Right kidney (tissue), 9 donors: Measurements from ENCODE around the gene SLC22A13.
"Not testable (repeated sequence)": the region's sequence is repeated elsewhere in the genome, so short reads cannot be mapped to it uniquely, and the experiment has no call there.

Source experiments
- DNase-seq: peaks from one replicate; pipeline ENCODE4 v3.0.0-alpha.2; 2016
- long read RNA-seq, 8 donors: transcript quantifications; one replicate each; lab custom pipeline, GENCODE V29; 2026

Gene SLC22A13, protein sequence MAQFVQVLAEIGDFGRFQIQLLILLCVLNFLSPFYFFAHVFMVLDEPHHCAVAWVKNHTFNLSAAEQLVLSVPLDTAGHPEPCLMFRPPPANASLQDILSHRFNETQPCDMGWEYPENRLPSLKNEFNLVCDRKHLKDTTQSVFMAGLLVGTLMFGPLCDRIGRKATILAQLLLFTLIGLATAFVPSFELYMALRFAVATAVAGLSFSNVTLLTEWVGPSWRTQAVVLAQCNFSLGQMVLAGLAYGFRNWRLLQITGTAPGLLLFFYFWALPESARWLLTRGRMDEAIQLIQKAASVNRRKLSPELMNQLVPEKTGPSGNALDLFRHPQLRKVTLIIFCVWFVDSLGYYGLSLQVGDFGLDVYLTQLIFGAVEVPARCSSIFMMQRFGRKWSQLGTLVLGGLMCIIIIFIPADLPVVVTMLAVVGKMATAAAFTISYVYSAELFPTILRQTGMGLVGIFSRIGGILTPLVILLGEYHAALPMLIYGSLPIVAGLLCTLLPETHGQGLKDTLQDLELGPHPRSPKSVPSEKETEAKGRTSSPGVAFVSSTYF
- long read RNA-seq, donor 1: 0 reads
- long read RNA-seq, donor 2: 0 reads
- long read RNA-seq, donor 3: 0 reads
- long read RNA-seq, donor 4: 0 reads
- long read RNA-seq, donor 5: 0 reads
- long read RNA-seq, donor 6: 0 reads
- long read RNA-seq, donor 7: 0 reads
- long read RNA-seq, donor 8, partial matches to known transcripts: 0 of 3 reads
- long read RNA-seq, donor 8, other reads (novel, unspliced or antisense): 0 of 3 reads

DNA sequence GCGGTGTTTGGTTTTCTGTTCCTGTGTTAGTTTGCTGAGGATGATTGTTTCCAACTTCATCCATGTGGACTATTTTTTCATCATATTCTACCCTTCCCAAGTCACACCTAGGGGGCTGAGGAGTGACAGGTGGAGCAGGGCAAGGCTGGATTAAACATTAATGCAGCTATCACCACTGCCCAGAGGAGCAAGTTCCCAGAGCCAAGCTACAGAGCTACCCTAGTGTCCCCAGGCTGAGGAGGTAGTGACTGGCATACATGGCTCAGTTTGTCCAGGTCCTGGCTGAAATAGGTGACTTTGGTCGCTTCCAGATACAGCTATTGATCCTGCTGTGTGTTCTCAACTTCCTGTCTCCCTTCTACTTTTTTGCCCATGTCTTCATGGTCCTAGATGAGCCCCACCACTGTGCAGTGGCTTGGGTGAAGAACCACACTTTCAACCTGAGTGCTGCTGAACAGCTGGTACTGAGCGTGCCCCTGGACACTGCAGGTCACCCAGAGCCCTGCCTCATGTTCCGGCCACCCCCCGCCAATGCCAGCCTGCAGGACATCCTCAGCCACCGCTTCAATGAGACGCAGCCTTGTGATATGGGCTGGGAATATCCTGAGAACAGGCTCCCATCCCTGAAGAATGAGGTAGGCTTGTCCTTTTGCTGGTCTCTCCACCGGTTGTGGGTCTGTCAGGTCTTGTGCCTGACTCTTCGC is at the start of gene SLC22A13:
Gene SLC22A13, plus strand, starts transcription at position 209 of the 704 bp plus-strand sequence. Its CDS starts 49 bp downstream, at position 258.
- DNase-seq: no peak

DNA sequence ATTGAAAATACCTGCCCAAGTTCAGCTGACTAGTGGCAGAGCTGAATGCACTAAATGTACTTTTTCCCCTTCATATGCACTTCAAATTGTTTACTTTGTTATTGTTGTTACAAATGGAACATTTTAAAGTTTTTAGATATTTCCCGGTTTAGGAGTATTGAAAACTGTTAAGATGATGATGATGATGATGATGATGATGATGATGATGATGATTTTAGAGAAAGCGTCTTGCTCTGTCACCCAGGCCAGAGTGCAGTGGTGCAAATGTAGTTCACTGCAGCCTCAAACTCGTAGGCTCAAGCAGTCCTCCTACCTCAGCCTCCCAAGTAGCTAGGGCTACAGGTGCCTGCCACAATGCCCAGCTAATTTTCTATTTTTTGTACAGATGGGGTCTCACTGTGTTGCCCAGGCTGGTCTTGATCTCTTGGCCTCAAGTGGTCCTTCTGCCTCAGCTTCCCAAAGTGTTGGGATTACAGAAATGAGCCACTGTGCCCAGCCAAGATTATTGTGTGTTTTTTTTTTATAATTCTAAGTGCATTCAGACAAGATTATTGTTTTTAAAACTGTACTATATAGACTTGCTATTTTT is 45.9 kb upstream of the SLC22A13 start:
- no peak for DNase-seq

DNA sequence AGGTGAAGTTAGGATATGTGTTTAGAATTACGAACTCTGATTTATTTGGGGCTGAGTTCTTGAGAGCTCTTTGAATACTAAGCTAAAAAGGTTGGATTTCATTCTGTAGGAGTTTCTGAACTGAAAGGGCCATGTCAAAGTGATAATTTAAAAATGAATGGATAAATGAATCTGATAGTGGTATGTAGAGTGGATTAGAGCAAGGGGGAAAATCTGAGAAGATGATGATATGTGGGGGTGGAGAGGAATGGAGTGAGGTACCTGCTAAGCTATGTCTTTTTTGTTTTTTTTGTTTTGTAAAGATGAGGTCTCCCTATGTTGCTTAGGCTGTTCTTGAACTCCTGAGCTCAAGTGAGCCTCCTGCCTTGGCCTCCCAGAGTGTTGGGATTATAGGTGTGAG is 44.6 kb upstream of the SLC22A13 start:
- no peak for DNase-seq

DNA sequence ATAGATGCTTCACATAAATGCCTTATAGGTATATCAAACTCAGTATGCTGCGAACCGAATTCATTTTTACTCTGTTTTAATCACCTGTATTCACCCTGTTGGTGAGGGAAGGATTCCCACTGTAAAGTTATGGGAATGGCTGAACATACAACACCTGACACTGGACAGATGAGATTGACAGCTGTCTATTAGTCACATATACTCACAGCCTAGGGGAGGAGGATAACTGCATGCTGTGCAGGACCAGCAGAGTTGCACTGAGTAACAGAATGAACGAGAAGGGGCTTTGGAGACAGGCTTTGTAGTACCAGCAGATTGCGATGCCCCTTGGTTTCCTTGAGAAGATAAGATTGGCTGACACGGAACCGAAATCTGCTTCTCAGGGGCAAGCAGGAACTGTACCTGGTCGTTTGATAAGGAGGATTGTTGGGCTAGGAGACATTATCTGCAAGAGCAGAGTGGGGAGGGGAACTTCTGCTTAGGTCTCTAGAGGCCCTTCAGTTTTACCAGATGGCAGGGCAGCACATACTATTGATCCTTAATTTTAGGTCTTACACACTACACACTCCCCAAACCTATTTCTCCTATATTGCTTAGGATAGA is 43.5 kb upstream of the SLC22A13 start:
- no peak for DNase-seq

DNA sequence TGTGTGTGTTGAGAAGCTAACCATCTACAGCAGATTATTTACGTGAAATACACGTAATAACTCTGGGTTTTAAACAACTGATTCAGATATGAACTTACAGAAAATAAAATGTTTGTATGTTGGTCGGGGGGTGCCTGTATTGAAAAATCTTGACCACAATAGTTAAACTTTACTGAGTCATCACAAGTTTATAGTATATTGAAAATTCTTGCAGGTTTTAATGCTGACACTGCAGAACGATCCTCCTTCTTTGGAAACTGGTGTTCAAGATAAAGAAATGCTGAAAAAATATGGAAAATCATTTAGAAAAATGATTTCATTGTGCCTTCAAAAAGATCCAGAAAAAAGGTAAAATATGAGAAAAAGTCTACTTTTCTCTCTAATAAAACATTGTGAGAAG is 41.3 kb upstream of the SLC22A13 start:
- no peak for DNase-seq

DNA sequence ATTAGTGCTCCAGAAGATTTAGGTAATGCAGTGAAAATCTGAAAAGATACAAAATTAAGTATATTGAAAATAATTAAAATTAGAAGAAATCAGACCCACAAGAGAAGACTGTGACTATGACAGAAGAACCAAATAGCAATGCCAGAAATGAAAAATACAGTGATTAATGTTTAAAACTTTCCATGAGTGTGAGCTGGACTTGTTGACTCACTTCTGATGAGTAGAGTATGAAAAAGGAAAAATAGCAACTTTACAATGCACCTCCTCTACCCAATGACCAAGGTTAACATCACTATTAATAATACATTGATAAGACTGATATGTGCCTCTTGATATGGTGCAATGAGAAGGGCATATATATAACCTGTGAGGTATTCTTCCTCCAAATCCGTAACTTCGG is 39.3 kb upstream of the SLC22A13 start:
- DNase-seq: no peak

DNA sequence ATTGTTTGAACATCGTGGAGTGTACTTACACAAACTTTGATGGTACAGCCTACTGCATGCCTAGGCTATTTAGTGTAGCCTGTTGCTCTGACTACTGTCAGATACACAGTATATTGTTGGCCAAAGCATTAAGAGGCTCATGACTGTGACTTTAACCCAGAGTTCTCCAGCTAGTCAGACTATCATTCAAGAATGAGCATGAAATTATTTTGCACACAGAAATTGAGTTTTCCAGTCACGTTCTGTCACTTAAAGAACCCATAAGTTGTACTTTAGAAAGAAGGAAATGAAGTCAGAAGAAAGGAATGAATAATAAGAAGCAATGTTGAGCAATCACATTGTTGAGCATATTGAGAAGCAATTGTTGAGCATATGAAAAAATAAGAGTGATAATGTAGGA is 37.6 kb upstream of the SLC22A13 start:
- no peak for DNase-seq

DNA sequence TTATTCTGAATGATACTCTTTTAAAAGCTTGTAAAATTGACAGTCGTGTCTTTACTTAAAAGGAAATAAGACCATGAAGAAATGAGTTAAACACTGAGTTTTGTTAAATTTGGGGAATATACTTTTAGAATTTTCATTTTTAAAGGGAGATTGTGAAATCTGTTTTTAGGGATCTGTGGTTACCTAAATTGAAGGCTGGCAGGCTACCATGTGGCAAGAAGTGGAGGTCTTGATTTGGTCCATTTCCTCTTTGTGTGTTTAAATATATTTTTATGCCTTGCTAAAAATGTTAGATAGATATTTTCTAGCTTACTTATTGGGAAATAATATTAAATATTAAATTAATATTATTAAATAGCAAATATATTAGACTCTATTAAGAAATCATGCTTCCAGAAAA is 36.6 kb upstream of the SLC22A13 start:
- no peak for DNase-seq

DNA sequence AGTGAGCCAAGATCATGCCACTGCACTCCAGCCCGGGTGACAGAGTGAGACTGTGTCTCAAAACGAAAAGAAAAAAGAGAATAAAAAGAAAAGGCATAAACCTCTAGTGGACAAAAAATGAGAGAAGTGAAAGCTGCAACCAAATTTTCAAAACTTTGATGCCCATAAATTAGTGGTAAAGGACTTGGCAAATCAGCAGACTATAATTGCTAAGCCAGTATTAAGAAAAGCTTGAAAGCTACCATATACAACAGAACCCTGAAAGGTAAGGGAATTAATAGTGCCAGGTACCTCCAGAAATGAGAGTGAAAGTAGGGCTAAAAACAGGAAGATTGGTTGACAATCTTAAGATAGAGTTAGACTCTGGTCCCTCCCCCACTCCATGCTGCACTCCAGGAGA is 32.9 kb upstream of the SLC22A13 start:
- no peak for DNase-seq

DNA sequence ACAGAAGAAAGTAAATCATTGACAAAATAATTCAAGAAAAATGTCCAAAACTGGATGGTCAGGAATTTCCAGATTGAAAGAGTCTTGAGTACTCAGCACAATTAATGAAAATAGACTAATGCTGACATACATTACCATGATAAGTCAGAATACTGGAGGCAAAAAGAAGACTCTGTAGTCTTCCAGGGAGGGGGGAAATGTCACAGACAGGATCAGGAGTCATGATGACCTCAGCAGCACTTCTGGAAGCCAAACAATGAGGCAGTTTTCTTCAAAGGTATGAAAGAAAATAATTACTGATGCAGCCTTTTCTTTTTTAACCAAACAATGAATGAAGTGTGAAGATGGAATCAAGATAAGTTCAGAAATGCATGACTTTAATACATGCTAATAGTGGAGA is 30.1 kb upstream of the SLC22A13 start:
- DNase-seq: no peak

DNA sequence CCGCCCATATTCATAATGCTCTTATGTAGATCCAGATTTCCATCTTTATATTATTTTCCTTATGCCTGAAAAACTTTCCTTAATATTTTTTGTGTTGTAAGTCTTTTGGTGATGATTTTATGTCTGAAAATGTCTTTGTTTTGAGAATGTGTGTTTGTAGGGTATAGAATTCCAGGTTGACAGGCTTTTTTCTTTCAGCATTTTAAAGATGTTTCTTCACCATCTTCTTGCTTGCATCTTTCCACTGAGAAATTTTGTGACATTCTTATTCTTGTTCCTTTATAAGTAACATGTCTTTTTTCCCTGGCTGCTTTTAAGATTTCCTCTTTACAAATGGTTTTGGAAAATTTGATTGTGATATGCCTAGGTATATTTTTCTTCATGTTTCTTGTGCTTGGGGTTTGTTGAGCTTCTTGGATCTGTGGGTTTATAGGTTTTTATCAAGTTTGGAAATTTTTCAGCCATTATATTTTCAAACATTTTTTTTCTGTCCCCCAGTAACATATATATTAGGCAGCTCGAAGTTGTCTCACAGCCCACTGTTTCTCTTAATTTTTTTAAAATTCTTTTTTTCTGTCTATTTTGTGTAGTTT is 27.1 kb upstream of the SLC22A13 start:
- no peak for DNase-seq

DNA sequence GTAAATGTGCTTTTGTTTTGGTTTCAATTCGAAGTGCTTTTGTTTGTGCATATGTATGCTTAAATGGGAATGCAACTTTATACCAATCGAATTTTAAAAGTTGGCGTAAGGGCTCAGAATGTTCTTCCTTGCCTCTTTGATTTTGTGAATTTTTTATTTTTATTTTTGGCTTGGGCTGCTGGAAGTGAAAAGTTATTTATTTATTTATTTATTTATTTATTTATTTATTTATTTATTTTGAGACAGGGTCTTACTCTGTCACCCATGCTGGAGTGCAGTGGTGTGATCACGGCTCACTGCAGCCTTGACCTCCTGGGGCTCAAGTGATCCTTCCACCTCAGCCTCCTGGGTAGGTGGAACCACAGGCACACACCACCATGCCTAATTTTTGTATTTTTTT is 22.8 kb upstream of the SLC22A13 start:
- not testable (repeated sequence) for DNase-seq

DNA sequence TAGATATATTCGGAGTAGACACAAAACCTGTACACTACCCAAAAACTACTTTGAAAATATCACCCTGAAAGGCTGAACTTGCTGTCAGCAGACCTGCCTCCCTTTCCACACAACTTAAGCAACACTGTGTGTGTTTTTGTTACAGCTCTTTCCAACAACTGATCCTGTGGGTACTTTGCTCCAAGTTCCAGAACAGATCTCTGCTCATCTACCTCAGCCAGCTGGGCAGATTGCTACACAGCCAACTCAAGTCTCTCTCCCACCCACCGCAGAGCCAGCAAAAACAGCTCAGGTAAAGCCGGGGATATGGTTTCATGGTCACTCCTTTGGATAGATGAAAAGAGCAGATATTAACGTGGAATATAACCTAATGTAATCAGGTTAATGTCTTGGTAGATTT is 19.7 kb upstream of the SLC22A13 start:
- no peak for DNase-seq

DNA sequence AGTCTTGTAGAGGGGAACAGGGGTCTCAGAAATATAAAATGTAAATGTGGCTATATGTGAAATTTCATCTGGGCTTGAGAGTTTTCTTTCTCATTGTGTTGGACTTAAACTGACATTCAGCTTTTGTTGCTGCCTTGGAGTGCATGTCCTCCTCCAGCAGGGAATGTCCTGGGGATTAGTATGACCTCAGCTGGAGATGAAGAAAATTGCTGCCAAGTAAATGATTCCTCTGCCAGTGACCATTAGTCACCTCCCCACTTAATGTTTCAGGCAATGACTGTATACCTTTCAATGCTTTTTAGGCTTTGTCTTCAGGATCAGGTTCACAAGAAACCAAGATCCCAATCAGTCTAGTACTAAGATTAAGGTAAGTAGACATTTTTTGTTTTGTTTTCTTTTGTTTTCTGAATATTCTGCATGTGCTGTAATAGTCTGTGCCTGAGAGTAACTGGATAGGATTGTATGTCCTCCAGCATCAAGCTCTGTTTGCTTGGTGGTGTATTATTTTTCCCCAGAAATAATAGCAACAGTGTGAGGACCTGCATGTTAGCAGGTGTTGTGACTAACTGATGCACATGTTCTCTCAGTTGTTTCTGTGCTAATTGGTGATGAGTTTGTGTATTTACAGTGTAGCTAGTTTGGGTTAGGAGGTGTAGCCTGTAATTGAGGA is 18.1 kb upstream of the SLC22A13 start:
- DNase-seq: no peak

DNA sequence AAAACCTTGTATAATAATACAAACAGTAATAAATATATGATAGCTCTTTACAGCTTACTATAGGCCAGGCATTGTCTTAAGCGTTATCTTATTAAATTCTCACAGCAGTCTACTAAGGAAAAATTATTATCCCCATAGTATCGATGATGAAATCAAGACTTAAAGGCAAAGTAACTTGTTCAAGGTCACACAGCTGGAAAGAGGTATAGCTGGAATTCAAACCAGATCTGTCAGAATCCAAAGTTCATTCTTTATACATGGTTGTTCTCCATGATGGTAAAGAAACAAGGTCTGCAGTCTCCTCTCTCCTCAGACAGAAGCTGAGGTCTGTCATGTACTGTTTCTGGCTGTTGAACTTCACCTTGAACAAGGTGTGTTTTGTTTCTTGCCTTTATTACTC is 15.4 kb upstream of the SLC22A13 start:
- no peak for DNase-seq

DNA sequence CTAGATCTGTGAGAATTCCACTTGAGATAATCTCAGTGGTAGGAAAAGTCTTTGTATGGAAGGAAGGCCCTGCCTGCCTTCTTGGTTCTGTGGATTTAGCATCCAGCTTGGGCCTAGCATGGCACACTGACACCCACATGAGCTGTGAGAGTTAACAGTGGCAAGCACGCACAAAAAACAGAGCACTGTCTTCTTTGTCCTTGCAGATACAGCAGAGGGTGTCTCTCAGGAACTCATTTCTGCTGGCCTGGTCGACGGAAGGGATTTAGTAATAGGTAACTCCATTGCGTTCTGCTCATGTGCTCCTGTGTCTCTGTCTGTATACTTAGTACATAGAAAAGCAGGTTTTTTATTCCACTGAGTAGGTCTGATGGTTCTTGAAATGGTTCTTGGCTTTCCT is 14.4 kb upstream of the SLC22A13 start:
- DNase-seq: no peak

DNA sequence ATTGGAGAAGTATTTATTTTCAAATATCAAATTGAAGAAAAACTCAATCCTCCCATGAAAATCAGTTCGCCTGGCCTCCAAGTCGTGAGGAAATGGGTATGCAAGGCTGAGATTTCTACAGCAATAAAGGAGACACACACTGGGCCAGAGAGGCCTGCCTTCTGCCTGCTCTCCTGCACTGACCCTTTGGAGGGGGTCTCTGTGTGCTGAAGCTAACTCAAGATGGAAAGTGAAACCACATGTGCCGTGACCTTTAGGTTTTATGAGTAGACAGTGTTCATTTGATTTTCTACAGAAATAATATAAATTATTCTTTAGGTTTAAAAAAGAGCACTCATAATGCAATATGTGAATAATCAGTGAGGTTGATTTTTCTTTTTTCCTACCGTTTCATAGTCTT is 11.9 kb upstream of the SLC22A13 start:
- DNase-seq: no peak

DNA sequence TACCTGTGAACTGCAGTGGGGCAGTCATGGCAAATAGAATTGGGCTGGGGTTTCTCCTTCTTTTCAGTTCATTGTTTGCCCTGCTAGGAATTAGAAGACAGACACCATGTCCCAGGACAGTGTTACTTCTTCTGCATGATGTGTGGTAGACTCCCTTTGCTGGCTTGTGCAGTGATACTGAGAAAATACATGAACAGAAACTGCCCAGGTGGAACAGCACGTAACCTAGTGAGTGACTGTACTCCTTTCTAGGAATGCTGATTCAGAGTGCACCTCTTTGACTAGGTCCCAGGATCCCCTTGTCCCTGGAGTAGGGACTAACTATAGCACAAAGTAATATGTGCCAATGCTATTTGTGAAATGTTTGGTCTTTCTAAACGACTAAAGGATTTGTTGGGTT is 10.7 kb upstream of the SLC22A13 start:
- DNase-seq: no peak

DNA sequence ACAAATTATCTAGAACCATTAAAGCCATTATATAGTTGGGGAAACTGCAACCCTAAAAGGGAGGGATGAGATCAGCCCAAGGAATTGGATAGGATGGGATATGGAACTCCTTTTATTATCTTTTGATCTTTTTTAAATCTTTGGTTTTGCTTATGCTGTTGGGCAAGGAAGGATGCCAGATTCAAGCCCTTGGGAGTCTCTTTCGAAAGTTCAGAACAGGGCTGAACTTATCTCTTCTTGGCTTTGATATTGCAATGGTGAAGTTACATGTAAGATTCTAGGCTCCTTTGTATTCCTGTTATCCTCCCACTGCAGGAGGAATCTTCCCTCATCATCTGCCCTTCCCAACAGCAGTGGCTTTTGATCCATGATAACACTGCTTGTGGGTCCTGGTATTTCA is 10.0 kb upstream of the SLC22A13 start:
- no peak for DNase-seq

DNA sequence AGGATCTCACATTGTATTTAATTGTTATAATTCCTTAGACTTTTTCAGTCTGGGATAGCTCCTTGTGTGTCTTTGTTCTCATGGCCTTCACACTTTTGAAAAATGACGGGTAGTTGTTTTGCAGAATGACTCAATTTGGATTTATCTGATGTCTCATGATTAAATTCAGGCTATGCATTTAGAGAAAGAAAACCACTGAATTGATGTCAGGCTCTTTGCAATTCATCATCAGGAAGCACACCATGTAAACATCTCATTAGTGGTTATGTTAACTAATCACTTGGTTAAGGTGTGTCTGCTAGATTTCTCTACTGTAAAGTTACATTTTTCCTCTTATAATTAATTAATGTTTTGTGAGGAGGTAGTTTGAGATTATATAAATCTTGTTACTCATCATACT is 8.0 kb upstream of the SLC22A13 start:
- DNase-seq: no peak

DNA sequence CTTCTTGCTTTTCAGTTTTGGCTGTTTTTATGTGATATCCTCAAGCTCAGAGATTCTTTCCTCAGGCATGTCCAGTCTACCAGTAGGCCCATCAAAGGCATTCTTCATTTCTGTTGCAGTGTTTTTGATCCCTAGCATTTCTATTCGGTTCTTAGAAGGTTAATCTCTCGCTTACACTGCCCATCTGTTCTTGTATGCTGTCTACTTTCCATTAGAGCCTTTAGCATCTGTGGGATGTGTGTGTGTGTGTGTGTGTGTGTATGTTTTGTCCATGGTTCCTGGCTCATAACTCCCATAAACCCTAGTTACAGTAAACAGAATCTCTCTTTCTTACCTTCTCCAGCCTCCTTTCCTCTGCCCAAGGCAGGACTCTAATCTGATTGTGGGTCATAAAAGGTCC is 5.1 kb upstream of the SLC22A13 start:
- DNase-seq: no peak
